Activated naive CD4-positive, alpha-beta T cell treated with anti-CD3 and anti-CD28 coated beads, Interleukin-2, amount 10 ng/mL, durations not matched to agents 7 days and 5 days (primary cell): ENCODE data around the gene TRPV4.

Source experiments
- CTCF ChIA-PET: fragments of 350-600 bp; sonication (Branson Sonifier 250); formaldehyde crosslinking; loops from one replicate; lab custom pipeline; 2021; ENCODE audit warnings: antibody characterized with exemption; lab: Charles Lee
- DNase-seq: peaks from one replicate; pipeline ENCODE4 v3.0.0-alpha.2; 2020
- H3K27ac Mint-ChIP-seq: one replicate; pipeline ENCODE4 v1.8.0; 2021; ENCODE audit warnings: mild to moderate bottlenecking, moderate library complexity, mixed read lengths
- H3K27me3 Mint-ChIP-seq: one replicate; pipeline ENCODE4 v1.8.0; 2021; ENCODE audit warnings: mild to moderate bottlenecking, mixed read lengths
- H3K36me3 Mint-ChIP-seq: one replicate; pipeline ENCODE4 v1.8.0; 2021; ENCODE audit warnings: mixed read lengths
- H3K4me1 Mint-ChIP-seq: one replicate; pipeline ENCODE4 v1.8.0; 2021; ENCODE audit warnings: mixed read lengths
- H3K4me3 Mint-ChIP-seq: one replicate; pipeline ENCODE4 v1.8.0; 2021; ENCODE audit warnings: mild to moderate bottlenecking, moderate library complexity, mixed read lengths
- H3K9me3 Mint-ChIP-seq: one replicate; pipeline ENCODE4 v1.8.0; 2021; ENCODE audit warnings: mixed read lengths

The TRPV4 gene

DNA sequence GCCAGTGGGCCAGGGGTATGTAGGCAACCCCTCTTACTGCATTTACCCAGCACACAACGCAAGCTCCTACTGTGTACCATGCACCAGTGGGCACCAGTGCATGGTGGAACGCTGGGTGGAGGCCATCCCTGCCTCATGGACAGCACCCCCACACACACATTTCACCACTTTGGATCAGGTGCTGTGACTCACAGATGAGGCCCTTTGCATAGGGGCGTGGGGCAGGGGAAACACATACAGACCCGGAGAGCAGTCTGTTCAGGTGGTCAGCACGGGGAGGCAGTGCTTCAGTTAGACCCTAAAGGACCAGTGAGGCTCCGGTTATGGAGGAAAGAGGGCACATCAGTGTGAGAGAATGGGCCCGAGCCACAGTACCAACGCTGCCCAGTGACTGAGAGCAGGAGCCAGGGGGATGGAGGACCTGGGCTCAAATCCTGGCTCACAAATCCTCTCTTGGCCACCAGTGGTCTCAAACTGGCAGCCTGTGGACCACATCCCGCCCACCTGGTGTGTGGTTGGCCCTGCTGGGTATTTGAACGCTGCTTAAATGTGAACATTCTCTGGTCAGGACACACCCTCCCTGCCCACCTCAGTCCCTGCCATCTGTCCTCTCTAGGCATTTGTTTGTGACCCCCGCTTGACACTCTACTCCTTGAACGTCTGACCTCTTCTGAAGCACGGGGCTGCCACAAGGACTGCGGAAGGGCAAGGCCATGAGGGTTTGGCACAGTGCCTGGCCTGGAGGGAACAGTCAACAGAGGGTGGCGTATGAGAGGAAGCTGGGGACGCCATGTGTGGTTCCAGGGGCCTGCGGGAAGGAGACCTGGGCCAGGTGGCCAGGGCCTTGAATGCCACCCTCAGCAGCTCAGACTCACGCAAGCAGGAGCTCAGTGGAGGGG, 72.9 kb downstream of the TRPV4 start:
- Mint-ChIP-seq H3K27ac (peak overlapping the region; percentile 45), H3K9me3 (peaks cover 14% of the 10 kb centered on the region), H3K4me3 (no peak overlapping the region), H3K4me1 (peaks cover 8% of the 10 kb centered on the region), H3K36me3 (no peaks in the 10 kb centered on the region), H3K27me3 (no peaks in the 10 kb centered on the region)
- peak; percentile 16 for DNase-seq
- CTCF ChIA-PET = no interaction called here

- peak; percentile 5 for DNase-seq
- Mint-ChIP-seq H3K36me3 (no peaks in the 10 kb centered on the region), H3K4me3 (no peak overlapping the region), H3K27me3 (no peaks in the 10 kb centered on the region), H3K4me1 (peaks cover 8% of the 10 kb centered on the region), H3K27ac (no peak overlapping the region), H3K9me3 (peaks cover 14% of the 10 kb centered on the region)
- CTCF ChIA-PET = no interaction called here
These were observed 73.6 kb downstream of the TRPV4 start for GRCh38 chr12:109759595-109759994.

- CTCF ChIA-PET = no interaction called here
- DNase-seq = peak; percentile 18
- Mint-ChIP-seq H3K27ac (no peak overlapping the region), H3K27me3 (no peaks in the 10 kb centered on the region), H3K4me3 (no peak overlapping the region), H3K36me3 (no peaks in the 10 kb centered on the region), H3K4me1 (peaks cover 8% of the 10 kb centered on the region), H3K9me3 (peaks cover 14% of the 10 kb centered on the region)
These were observed 74.5 kb downstream of the TRPV4 start for GRCh38 chr12:109758426-109759420.

- CTCF ChIA-PET = no interaction called here
- Mint-ChIP-seq H3K27ac (no peak overlapping the region), H3K36me3 (no peaks in the 10 kb centered on the region), H3K4me3 (no peak overlapping the region), H3K27me3 (no peaks in the 10 kb centered on the region), H3K9me3 (peaks cover 8% of the 10 kb centered on the region), H3K4me1 (peaks cover 2% of the 10 kb centered on the region)
- peak; percentile 3 for DNase-seq
These were observed 75.4 kb downstream of the TRPV4 start for GRCh38 chr12:109757671-109758265.

GRCh38 chr12:109756457-109756856, 76.7 kb downstream of the TRPV4 start:
- Mint-ChIP-seq H3K27ac (no peak overlapping the region), H3K4me1 (no peaks in the 10 kb centered on the region), H3K9me3 (peaks cover 8% of the 10 kb centered on the region), H3K36me3 (no peaks in the 10 kb centered on the region), H3K27me3 (peaks cover 4% of the 10 kb centered on the region), H3K4me3 (no peak overlapping the region)
- CTCF ChIA-PET = no interaction called here
- DNase-seq = no peak

DNA sequence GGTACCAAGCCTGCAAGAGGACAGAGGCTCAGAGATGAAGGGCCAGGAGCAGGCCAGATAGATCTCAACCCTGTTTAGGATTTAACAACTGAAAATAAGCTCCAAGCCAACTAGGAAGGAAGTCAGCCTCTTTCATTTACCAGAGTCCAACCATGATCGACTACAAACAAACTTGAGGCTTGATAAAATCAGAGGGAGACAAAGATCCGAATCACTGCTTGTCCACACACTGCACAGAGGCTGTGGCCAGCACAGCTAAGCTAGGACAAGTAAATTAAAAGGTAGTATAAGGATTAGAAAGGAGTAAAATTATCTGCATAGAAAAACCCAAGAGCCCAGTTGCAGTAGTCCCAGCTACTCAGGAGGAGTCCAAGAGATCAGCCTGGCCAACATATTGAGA, 79.2 kb downstream of the TRPV4 start:
- Mint-ChIP-seq H3K9me3 (peaks cover 8% of the 10 kb centered on the region), H3K4me3 (no peak overlapping the region), H3K27ac (no peak overlapping the region), H3K27me3 (peaks cover 4% of the 10 kb centered on the region), H3K4me1 (no peaks in the 10 kb centered on the region), H3K36me3 (no peaks in the 10 kb centered on the region)
- CTCF ChIA-PET = no interaction called here
- no peak for DNase-seq

DNA sequence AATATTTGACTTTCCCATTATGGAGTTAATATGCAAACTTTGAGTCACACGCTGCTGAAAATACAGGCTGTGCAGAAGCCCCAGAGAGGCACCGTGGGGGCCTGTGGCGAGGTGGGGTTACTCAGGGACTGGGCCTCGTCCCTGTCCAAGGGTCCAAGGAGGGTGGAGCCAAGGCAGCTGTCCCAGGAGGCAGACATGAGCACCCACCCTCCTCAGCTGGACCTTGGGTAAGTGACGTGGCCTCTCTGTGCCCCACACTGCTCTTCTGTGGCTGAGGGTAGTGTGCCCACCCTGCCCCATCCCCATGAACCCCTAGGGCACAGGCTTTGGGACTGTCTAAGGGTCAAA, 80.2 kb downstream of the TRPV4 start:
- Mint-ChIP-seq H3K4me1 (no peaks in the 10 kb centered on the region), H3K27ac (no peak overlapping the region), H3K27me3 (peaks cover 4% of the 10 kb centered on the region), H3K9me3 (peaks cover 8% of the 10 kb centered on the region), H3K36me3 (no peaks in the 10 kb centered on the region), H3K4me3 (no peak overlapping the region)
- DNase-seq = peak; percentile 8
- CTCF ChIA-PET = interaction anchor here (1.0 kb wide), 1 partner anchor 40 kb away, joined by 3 read pairs; no protein-coding TSS in a partner anchor

GRCh38 chr12:109752117-109753053, 80.8 kb downstream of the TRPV4 start:
- no peak for DNase-seq
- CTCF ChIA-PET = interaction anchor here (0.5 to 1.0 kb wide), 2 partner anchors 40 to 54 kb away, joined by 3 read pairs; no protein-coding TSS in a partner anchor
- no peaks in the 10 kb centered on the region for H3K36me3 Mint-ChIP-seq
- no peak overlapping the region for H3K27ac Mint-ChIP-seq
- H3K4me1 Mint-ChIP-seq = no peaks in the 10 kb centered on the region
- H3K4me3 Mint-ChIP-seq = no peak overlapping the region
- peaks cover 8% of the 10 kb centered on the region for H3K9me3 Mint-ChIP-seq
- H3K27me3 Mint-ChIP-seq = peaks cover 4% of the 10 kb centered on the region

DNA sequence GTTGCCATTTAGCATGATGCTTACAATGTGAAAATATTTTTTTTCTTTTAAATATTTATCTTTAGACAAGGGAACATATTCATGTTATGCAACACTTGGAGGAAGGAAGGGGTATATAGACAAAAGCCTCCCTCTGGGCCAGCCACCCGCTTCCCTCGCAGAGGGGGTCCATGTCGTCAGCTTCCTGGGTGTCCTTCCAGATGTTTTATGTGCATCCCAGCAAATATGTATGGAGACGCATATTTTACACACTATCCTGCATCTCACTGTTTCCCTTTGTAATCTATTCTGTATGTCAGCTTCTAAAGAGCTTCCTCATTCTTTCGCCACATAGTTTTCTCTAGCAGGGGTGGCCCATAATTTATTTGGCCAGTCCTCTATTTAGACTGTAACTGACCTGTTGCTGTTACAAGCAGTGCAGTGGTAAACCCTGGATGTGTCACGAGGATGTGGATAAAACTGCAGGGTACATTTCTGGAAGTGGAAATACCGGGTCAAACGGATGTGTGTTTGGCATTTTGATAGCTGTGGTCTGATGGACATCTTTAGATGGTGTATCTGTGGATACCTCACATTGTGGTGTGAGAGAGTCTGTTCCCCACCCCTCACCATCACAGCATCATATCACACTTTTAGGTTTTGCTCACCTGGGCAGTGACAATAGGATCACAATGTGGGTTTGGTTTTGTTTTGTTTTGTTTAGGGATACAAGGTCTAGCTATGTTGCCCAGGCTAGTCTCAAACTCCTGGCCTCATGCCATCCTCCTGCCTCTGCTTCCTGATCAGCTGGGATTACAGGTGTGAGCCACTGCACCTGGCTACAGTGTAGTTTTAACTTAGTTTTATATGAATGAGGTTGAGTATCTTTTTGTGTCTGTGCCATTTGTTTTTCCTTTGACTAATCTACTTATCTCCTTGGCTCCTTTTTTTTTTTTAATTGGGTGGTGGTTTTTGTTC, 87.9 kb downstream of the TRPV4 start:
- no peaks in the 10 kb centered on the region for H3K36me3 Mint-ChIP-seq
- no peaks in the 10 kb centered on the region for H3K4me1 Mint-ChIP-seq
- peak; percentile 7 for DNase-seq
- H3K9me3 Mint-ChIP-seq = no peaks in the 10 kb centered on the region
- H3K4me3 Mint-ChIP-seq = no peak overlapping the region
- H3K27me3 Mint-ChIP-seq = peaks cover 5% of the 10 kb centered on the region
- H3K27ac Mint-ChIP-seq = no peak overlapping the region
- CTCF ChIA-PET = no interaction called here

GRCh38 chr12:109744026-109744425, 89.2 kb downstream of the TRPV4 start:
- H3K36me3 Mint-ChIP-seq = no peaks in the 10 kb centered on the region
- CTCF ChIA-PET = no interaction called here
- H3K9me3 Mint-ChIP-seq = no peaks in the 10 kb centered on the region
- peaks cover 13% of the 10 kb centered on the region for H3K27me3 Mint-ChIP-seq
- peak; percentile 18 for DNase-seq
- no peak overlapping the region for H3K4me3 Mint-ChIP-seq
- no peak overlapping the region for H3K27ac Mint-ChIP-seq
- H3K4me1 Mint-ChIP-seq = no peaks in the 10 kb centered on the region

GRCh38 chr12:109743076-109743910, 89.9 kb downstream of the TRPV4 start:
- no peak overlapping the region for H3K4me3 Mint-ChIP-seq

More at GRCh38 chr12:109743076-109743910, 89.9 kb downstream of the TRPV4 start:
- H3K27me3 Mint-ChIP-seq = peaks cover 17% of the 10 kb centered on the region
- no peaks in the 10 kb centered on the region for H3K36me3 Mint-ChIP-seq
- no peak overlapping the region for H3K27ac Mint-ChIP-seq
- CTCF ChIA-PET = no interaction called here
- DNase-seq = peak; percentile 11
- no peaks in the 10 kb centered on the region for H3K4me1 Mint-ChIP-seq
- no peaks in the 10 kb centered on the region for H3K9me3 Mint-ChIP-seq
